Measurements from ENCODE around the gene GPR68.
A peak's percentile ranks its signal among the peaks of the same experiment; 100 is the strongest.

Gene GPR68

GRCh38 chr14:91244501-91244901 lies at the start of gene GPR68:
GPR68 (minus strand) TSS chr14:91244704; CDS start chr14:91235050, 9,654 bp downstream.
- no peak for DNase-seq (ENCODE audit: low read depth)

- no peak for DNase-seq (ENCODE audit: low read depth)
Observed at GRCh38 chr14:91294153-91294552, 49.6 kb upstream of the GPR68 start.

- DNase-seq (ENCODE audit: low read depth), result no peak
Observed at GRCh38 chr14:91293281-91293680, 48.8 kb upstream of the GPR68 start.

- no peak for DNase-seq (ENCODE audit: low read depth)
Observed at GRCh38 chr14:91292491-91292890, 48.0 kb upstream of the GPR68 start.

- DNase-seq (ENCODE audit: low read depth), result no peak
Observed at GRCh38 chr14:91291786-91292405, 47.4 kb upstream of the GPR68 start.

GRCh38 chr14:91290986-91291385 lies 46.5 kb upstream of the GPR68 start:
- no peak for DNase-seq (ENCODE audit: low read depth)

GRCh38 chr14:91289464-91289863 lies 45.0 kb upstream of the GPR68 start:
- no peak for DNase-seq (ENCODE audit: low read depth)

GRCh38 chr14:91288876-91289275 lies 44.4 kb upstream of the GPR68 start:
- DNase-seq (ENCODE audit: low read depth), result no peak

GRCh38 chr14:91286530-91286937 lies 42.0 kb upstream of the GPR68 start:
- DNase-seq (ENCODE audit: low read depth), result peak; percentile 70

GRCh38 chr14:91284791-91285548 lies 40.5 kb upstream of the GPR68 start:
- no peak for DNase-seq (ENCODE audit: low read depth)

GRCh38 chr14:91284146-91284790 lies 39.8 kb upstream of the GPR68 start:
- no peak for DNase-seq (ENCODE audit: low read depth)

- DNase-seq (ENCODE audit: low read depth), result no peak
Observed at GRCh38 chr14:91283666-91284065, 39.2 kb upstream of the GPR68 start.

- DNase-seq (ENCODE audit: low read depth), result no peak
Observed at GRCh38 chr14:91282954-91283645, 38.6 kb upstream of the GPR68 start.

GRCh38 chr14:91281346-91281745 lies 36.8 kb upstream of the GPR68 start:
- DNase-seq (ENCODE audit: low read depth), result no peak

- DNase-seq (ENCODE audit: low read depth), result no peak
Observed at GRCh38 chr14:91280129-91280528, 35.6 kb upstream of the GPR68 start.

- no peak for DNase-seq (ENCODE audit: low read depth)
Observed at GRCh38 chr14:91279354-91279753, 34.9 kb upstream of the GPR68 start.

GRCh38 chr14:91278383-91278715 lies 33.8 kb upstream of the GPR68 start:
- DNase-seq (ENCODE audit: low read depth), result no peak

- no peak for DNase-seq (ENCODE audit: low read depth)
Observed at GRCh38 chr14:91277546-91278382, 33.3 kb upstream of the GPR68 start.

- DNase-seq (ENCODE audit: low read depth), result no peak
Observed at GRCh38 chr14:91274796-91275195, 30.3 kb upstream of the GPR68 start.

GRCh38 chr14:91273885-91274273 lies 29.4 kb upstream of the GPR68 start:
- no peak for DNase-seq (ENCODE audit: low read depth)

GRCh38 chr14:91273273-91273884 lies 28.9 kb upstream of the GPR68 start:
- DNase-seq (ENCODE audit: low read depth), result no peak
